ENCODE data around the gene ZNF576. TPM values are rescaled to one million over a fixed set of nuclear protein-coding genes. Genes with fewer than 3 reads are reported as not detected.
A peak's percentile ranks its signal among the peaks of the same experiment; 100 is the strongest.

The ZNF576 gene
- total RNA-seq, 1 donor from 2014 or later: 16.6 TPM

- ATAC-seq (no peak), DNase-seq (no peak)
- peaks cover 19% of the 10 kb centered on the region for H3K36me3 ChIP-seq
- TF ChIP-seq CTCF (IDR thresholded peaks at IDR 0.05): no peak
- H3K9me3 ChIP-seq: no peaks in the 10 kb centered on the region
- no peak overlapping the region for H3K27ac ChIP-seq
- intact Hi-C loops (cut with DNase I): no loop called here
- H3K4me3 ChIP-seq: no peak overlapping the region
- no peaks in the 10 kb centered on the region for H3K27me3 ChIP-seq
- H3K4me1 ChIP-seq: peaks cover 8% of the 10 kb centered on the region
Measured at GRCh38 chr19:43616306-43616705, 19.9 kb downstream of the ZNF576 start.

- peaks cover 14% of the 10 kb centered on the region for H3K36me3 ChIP-seq
- ATAC-seq (no peak), DNase-seq (no peak)
- peaks cover 8% of the 10 kb centered on the region for H3K4me1 ChIP-seq
- no peak overlapping the region for H3K4me3 ChIP-seq
- H3K27me3 ChIP-seq: no peaks in the 10 kb centered on the region
- no peaks in the 10 kb centered on the region for H3K9me3 ChIP-seq
- intact Hi-C loops (cut with DNase I): no loop called here
- H3K27ac ChIP-seq: no peak overlapping the region
- no peak for TF ChIP-seq CTCF (IDR thresholded peaks at IDR 0.05)
Measured at GRCh38 chr19:43616954-43617353, 20.6 kb downstream of the ZNF576 start.

GRCh38 chr19:43618921-43619261 lies 22.5 kb downstream of the ZNF576 start:
- intact Hi-C loops (cut with DNase I): no loop called here
- Histone ChIP-seq H3K9me3 (no peaks in the 10 kb centered on the region), H3K27me3 (no peaks in the 10 kb centered on the region), H3K36me3 (no peaks in the 10 kb centered on the region), H3K27ac (peak overlapping the region; percentile 93), H3K4me3 (peak overlapping the region; percentile 93), H3K4me1 (peaks cover 8% of the 10 kb centered on the region)
- no peak for DNase-seq
- ATAC-seq: peak; percentile 64
- TF ChIP-seq CTCF (IDR thresholded peaks at IDR 0.05): no peak

GRCh38 chr19:43619262-43620060 lies 23.1 kb downstream of the ZNF576 start, which contains the start of gene ZNF428:
Gene ZNF428, minus strand, starts transcription at chr19:43619629. Its CDS starts 5,325 bp downstream, at chr19:43614304.
- TF ChIP-seq CTCF (IDR thresholded peaks at IDR 0.05): no peak
- Histone ChIP-seq H3K27me3 (no peaks in the 10 kb centered on the region), H3K27ac (peak within 1 kb of the TSS; percentile 93), H3K36me3 (no peaks in the 10 kb centered on the region), H3K4me1 (peaks cover 8% of the 10 kb centered on the region), H3K9me3 (no peaks in the 10 kb centered on the region), H3K4me3 (peak within 1 kb of the TSS; percentile 93)
- ATAC-seq (peak; percentile 95), DNase-seq (peak; percentile 93)
- intact Hi-C loops (cut with DNase I): no loop called here

GRCh38 chr19:43620061-43621001 lies 23.9 kb downstream of the ZNF576 start:
- ATAC-seq (no peak), DNase-seq (no peak)
- Histone ChIP-seq H3K27me3 (no peaks in the 10 kb centered on the region), H3K36me3 (no peaks in the 10 kb centered on the region), H3K4me3 (peak overlapping the region; percentile 93), H3K9me3 (no peaks in the 10 kb centered on the region), H3K27ac (peak overlapping the region; percentile 93), H3K4me1 (peaks cover 8% of the 10 kb centered on the region)
- intact Hi-C loops (cut with DNase I): no loop called here
- TF ChIP-seq CTCF (IDR thresholded peaks at IDR 0.05): no peak

Data from upper lobe of right lung (tissue), 1 donor.